WTC11 (cell line): ENCODE measurements around the gene CYP4F2. TPM values are rescaled to one million over a fixed set of nuclear protein-coding genes. Genes with fewer than 3 reads are reported as not detected.
A peak's percentile ranks its signal among the peaks of the same experiment; 100 is the strongest.

Experiments used
- ATAC-seq: fragments of 200-7000 bp; cut with Tn5 transposase; 2 replicates; pipeline ENCODE4 v1.10.0; 2021; ENCODE audit warnings: mild to moderate bottlenecking, moderate library complexity
- CTCF ChIA-PET: fragments of 300-600 bp; sonication (Branson Sonifier 250); formaldehyde crosslinking; loops from one replicate; lab custom pipeline; 2021; ENCODE audit warnings: antibody characterized with exemption; lab: Charles Lee
- POLR2A ChIA-PET: fragments of 350-600 bp; sonication (Branson Sonifier 250); formaldehyde crosslinking; loops from one replicate; lab custom pipeline; 2021; ENCODE audit warnings: antibody characterized with exemption; lab: Charles Lee
- DNase-seq: peaks from one replicate; pipeline ENCODE4 v3.0.0; 2021; ENCODE audit warnings: low spot score
- H3K27ac Mint-ChIP-seq: 2 replicates; pipeline ENCODE4 v1.8.0; 2021; ENCODE audit warnings: mixed read lengths
- H3K27me3 Mint-ChIP-seq: 2 replicates; pipeline ENCODE4 v1.8.0; 2021; ENCODE audit warnings: low read depth, mild to moderate bottlenecking, moderate library complexity, mixed read lengths
- H3K36me3 Mint-ChIP-seq: 2 replicates; pipeline ENCODE4 v1.8.0; 2021; ENCODE audit warnings: mixed read lengths
- H3K4me1 Mint-ChIP-seq: 2 replicates; pipeline ENCODE4 v1.8.0; 2022; ENCODE audit warnings: mixed read lengths
- H3K4me3 Mint-ChIP-seq: 2 replicates; pipeline ENCODE4 v1.8.0; 2021; ENCODE audit warnings: mild to moderate bottlenecking, moderate library complexity, mixed read lengths
- H3K9me3 Mint-ChIP-seq: 2 replicates; pipeline ENCODE4 v1.8.0; 2021; ENCODE audit warnings: mixed read lengths
- ATF1 ChIP-seq: sonication (generic); formaldehyde crosslinking; IDR thresholded peaks from 2 replicates; pipeline ENCODE4 v1.8.1; 2023; ENCODE audit warnings: mild to moderate bottlenecking, moderate library complexity, missing genetic modification reagents
- HMGA2 ChIP-seq: fragments of 250-450 bp; sonication (Bioruptor Pico); IDR thresholded peaks from 2 replicates; pipeline ENCODE4 v1.4.0; 2021; ENCODE audit warnings: mild to moderate bottlenecking, moderate library complexity
- IRF2 ChIP-seq: sonication (generic); formaldehyde crosslinking; IDR thresholded peaks from 2 replicates; pipeline ENCODE4 v1.8.0; 2022; ENCODE audit warnings: low read depth, missing genetic modification reagents, borderline replicate concordance
- JUN ChIP-seq: sonication (generic); formaldehyde crosslinking; IDR thresholded peaks from 2 replicates; pipeline ENCODE4 v1.8.0; 2023; ENCODE audit warnings: mild to moderate bottlenecking, missing genetic modification reagents
- NR1H2 ChIP-seq: sonication (generic); formaldehyde crosslinking; IDR thresholded peaks from 2 replicates; pipeline ENCODE4 v1.9.0; 2021; ENCODE audit warnings: mild to moderate bottlenecking, moderate library complexity, missing genetic modification reagents
- OVOL2 ChIP-seq: fragments of 250-450 bp; sonication (Bioruptor Pico); IDR thresholded peaks from 2 replicates; pipeline ENCODE4 v1.9.0; 2021; ENCODE audit warnings: mild to moderate bottlenecking, borderline replicate concordance
- RELA ChIP-seq: sonication (generic); formaldehyde crosslinking; IDR thresholded peaks from 2 replicates; pipeline ENCODE4 v1.8.1; 2022; ENCODE audit warnings: missing genetic modification reagents, mild to moderate bottlenecking, borderline replicate concordance
- SMAD4 ChIP-seq: sonication (generic); formaldehyde crosslinking; IDR thresholded peaks from 2 replicates; pipeline ENCODE4 v1.8.0; 2022; ENCODE audit warnings: mild to moderate bottlenecking, missing genetic modification reagents
- TEAD1 ChIP-seq: sonication (generic); formaldehyde crosslinking; IDR thresholded peaks from 2 replicates; pipeline ENCODE4 v1.8.0; 2022; ENCODE audit warnings: mild to moderate bottlenecking, missing genetic modification reagents
- ZBTB21 ChIP-seq: sonication (generic); formaldehyde crosslinking; IDR thresholded peaks from 2 replicates; pipeline ENCODE4 v1.8.1; 2023; ENCODE audit warnings: mild to moderate bottlenecking, missing genetic modification reagents, borderline replicate concordance
- total RNA-seq: library from RNA; stranded (reverse); gene quantifications from 3 replicates; pipeline ENCODE4 v1.2.3, GENCODE V29; 2021
- TF ChIP-seq, protein P1 (sequence below): fragments of 250-450 bp; sonication (Bioruptor Pico); IDR thresholded peaks from 2 replicates; pipeline ENCODE4 v1.9.0; 2021; ENCODE audit warnings: mild to moderate bottlenecking, borderline replicate concordance
- TF ChIP-seq, protein P2 (sequence below): fragments of 250-450 bp; sonication (Bioruptor Pico); conservative IDR thresholded peaks from 2 replicates; pipeline ENCODE4 v1.9.0; 2021; ENCODE audit warnings: mild to moderate bottlenecking
- TF ChIP-seq, protein P3 (sequence below): fragments of 250-450 bp; sonication (Bioruptor Pico); IDR thresholded peaks from 2 replicates; pipeline ENCODE4 v2.1.2; 2022; ENCODE audit warnings: mild to moderate bottlenecking, moderate library complexity
- TF ChIP-seq, protein P4 (sequence below): sonication (generic); formaldehyde crosslinking; IDR thresholded peaks from 2 replicates; pipeline ENCODE4 v1.8.1; 2023; ENCODE audit warnings: mild to moderate bottlenecking, missing genetic modification reagents, borderline replicate concordance
- TF ChIP-seq, protein P5 (sequence below): sonication (generic); formaldehyde crosslinking; IDR thresholded peaks from 2 replicates; pipeline ENCODE4 v1.8.0; 2022; ENCODE audit warnings: missing genetic modification reagents

Gene CYP4F2
- total RNA-seq, 1 experiment from 2014 or later: 0.24 TPM

DNA sequence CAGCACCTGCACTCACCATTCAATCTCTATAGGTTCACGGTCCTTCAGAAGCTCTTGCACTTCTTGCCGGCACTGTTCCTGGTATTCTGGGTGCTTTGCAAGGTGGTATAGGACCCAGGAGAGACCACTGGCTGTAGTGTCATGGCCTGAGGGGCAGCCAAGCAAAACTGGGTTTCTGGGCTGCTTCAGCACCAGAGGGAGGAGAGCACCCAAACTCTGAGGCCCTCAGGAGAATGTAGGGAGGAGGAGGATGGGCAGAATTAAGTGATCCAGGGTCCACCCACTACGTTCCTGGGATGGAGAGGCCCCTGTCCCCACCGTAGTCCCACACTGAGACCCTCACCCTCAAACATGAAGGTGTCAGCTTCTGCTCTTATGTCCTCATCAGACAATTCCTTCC is 24.1 kb upstream of the CYP4F2 start (continued):
- TF ChIP-seq, protein P1, sequence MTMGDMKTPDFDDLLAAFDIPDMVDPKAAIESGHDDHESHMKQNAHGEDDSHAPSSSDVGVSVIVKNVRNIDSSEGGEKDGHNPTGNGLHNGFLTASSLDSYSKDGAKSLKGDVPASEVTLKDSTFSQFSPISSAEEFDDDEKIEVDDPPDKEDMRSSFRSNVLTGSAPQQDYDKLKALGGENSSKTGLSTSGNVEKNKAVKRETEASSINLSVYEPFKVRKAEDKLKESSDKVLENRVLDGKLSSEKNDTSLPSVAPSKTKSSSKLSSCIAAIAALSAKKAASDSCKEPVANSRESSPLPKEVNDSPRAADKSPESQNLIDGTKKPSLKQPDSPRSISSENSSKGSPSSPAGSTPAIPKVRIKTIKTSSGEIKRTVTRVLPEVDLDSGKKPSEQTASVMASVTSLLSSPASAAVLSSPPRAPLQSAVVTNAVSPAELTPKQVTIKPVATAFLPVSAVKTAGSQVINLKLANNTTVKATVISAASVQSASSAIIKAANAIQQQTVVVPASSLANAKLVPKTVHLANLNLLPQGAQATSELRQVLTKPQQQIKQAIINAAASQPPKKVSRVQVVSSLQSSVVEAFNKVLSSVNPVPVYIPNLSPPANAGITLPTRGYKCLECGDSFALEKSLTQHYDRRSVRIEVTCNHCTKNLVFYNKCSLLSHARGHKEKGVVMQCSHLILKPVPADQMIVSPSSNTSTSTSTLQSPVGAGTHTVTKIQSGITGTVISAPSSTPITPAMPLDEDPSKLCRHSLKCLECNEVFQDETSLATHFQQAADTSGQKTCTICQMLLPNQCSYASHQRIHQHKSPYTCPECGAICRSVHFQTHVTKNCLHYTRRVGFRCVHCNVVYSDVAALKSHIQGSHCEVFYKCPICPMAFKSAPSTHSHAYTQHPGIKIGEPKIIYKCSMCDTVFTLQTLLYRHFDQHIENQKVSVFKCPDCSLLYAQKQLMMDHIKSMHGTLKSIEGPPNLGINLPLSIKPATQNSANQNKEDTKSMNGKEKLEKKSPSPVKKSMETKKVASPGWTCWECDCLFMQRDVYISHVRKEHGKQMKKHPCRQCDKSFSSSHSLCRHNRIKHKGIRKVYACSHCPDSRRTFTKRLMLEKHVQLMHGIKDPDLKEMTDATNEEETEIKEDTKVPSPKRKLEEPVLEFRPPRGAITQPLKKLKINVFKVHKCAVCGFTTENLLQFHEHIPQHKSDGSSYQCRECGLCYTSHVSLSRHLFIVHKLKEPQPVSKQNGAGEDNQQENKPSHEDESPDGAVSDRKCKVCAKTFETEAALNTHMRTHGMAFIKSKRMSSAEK (CRISPR knock-in tag): no peak
- TF ChIP-seq OVOL2 (no peak), ATF1 (CRISPR knock-in tag) (no peak)
- TF ChIP-seq, protein P2, sequence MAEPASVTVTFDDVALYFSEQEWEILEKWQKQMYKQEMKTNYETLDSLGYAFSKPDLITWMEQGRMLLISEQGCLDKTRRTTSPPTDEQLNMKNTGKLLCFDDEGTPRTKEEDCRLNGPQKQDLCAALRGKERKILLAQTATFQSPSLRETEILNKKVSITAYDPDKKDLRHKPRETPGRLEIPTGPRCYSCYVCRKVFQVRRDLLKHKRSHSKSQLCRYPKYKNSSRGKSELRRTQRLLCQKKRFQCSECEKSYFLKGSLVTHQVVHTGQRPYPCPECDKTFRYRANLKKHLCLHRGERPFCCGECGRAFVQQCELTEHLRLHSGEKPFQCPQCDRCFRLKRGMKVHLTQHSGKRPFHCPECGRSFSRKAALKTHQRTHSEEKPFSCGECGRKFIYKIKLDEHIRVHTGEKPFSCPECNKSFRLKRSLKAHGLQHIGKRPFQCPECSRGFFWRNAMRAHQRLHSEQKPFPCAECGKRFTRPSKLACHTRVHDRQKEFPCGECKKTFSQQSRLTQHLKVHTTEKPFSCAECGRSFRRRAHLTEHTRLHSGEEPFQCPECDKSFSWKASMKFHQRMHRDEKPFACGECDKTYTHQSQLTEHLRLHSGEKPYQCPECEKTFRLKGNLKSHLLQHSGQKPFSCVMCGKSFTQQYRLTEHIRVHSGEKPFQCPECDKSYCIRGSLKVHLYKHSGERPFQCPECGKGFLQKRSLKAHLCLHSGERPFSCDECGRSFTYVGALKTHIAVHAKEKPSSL (CRISPR knock-in tag): no peak

DNA sequence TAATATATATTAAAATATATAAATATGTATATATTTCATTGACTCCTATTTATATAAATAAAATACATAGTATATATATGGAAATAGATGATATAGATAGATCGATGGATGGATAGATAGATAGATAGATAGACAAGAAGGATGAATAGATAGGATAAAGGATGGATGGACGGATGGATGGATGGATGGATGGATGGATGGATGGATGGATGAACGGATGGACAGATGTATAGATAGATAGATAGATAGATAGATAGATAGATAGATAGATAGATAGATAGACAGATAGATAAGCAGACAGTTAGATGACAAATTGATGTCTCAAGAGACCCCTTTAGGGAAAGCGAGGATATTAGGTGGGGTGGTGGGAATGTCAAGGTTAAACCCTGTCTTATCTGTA is 21.4 kb upstream of the CYP4F2 start:
- ChIA-PET CTCF (no interaction called here), POLR2A (no interaction called here)

DNA sequence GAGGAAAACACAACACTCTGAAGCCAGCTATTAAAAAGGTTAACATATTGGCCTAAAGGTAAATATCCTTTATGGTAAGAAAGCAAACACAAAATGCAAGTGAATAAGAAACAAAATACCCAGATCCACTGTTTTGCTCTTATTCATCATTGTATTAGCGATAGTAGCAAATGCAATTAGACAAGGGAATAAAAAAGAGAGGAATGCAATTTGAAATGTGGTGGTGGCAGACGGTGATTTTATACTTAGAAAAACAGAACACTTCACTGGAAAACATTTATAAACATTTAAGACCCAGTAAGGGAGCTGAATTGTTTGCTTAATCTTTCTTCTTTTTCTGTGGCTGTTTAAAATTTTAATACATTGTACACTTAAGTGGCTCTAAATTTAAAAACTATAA is 17.2 kb upstream of the CYP4F2 start:
- Mint-ChIP-seq H3K27me3 (peaks cover 50% of the 10 kb centered on the region), H3K36me3 (peaks cover 33% of the 10 kb centered on the region), H3K27ac (no peak overlapping the region), H3K4me1 (peaks cover 3% of the 10 kb centered on the region; the same call in 1 of the 2 replicates), H3K9me3 (peaks cover 59% of the 10 kb centered on the region), H3K4me3 (no peak overlapping the region)
- ATAC-seq (no peak), DNase-seq (no peak)
- ChIA-PET POLR2A (no interaction called here), CTCF (no interaction called here)
- TF ChIP-seq, protein P3, sequence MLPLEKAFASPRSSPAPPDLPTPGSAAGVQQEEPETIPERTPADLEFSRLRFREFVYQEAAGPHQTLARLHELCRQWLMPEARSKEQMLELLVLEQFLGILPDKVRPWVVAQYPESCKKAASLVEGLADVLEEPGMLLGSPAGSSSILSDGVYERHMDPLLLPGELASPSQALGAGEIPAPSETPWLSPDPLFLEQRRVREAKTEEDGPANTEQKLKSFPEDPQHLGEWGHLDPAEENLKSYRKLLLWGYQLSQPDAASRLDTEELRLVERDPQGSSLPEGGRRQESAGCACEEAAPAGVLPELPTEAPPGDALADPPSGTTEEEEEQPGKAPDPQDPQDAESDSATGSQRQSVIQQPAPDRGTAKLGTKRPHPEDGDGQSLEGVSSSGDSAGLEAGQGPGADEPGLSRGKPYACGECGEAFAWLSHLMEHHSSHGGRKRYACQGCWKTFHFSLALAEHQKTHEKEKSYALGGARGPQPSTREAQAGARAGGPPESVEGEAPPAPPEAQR (CRISPR knock-in tag): no peak
- TF ChIP-seq, protein P4, sequence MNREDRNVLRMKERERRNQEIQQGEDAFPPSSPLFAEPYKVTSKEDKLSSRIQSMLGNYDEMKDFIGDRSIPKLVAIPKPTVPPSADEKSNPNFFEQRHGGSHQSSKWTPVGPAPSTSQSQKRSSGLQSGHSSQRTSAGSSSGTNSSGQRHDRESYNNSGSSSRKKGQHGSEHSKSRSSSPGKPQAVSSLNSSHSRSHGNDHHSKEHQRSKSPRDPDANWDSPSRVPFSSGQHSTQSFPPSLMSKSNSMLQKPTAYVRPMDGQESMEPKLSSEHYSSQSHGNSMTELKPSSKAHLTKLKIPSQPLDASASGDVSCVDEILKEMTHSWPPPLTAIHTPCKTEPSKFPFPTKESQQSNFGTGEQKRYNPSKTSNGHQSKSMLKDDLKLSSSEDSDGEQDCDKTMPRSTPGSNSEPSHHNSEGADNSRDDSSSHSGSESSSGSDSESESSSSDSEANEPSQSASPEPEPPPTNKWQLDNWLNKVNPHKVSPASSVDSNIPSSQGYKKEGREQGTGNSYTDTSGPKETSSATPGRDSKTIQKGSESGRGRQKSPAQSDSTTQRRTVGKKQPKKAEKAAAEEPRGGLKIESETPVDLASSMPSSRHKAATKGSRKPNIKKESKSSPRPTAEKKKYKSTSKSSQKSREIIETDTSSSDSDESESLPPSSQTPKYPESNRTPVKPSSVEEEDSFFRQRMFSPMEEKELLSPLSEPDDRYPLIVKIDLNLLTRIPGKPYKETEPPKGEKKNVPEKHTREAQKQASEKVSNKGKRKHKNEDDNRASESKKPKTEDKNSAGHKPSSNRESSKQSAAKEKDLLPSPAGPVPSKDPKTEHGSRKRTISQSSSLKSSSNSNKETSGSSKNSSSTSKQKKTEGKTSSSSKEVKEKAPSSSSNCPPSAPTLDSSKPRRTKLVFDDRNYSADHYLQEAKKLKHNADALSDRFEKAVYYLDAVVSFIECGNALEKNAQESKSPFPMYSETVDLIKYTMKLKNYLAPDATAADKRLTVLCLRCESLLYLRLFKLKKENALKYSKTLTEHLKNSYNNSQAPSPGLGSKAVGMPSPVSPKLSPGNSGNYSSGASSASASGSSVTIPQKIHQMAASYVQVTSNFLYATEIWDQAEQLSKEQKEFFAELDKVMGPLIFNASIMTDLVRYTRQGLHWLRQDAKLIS: no peak
- no peak for TF ChIP-seq ZBTB21 (CRISPR knock-in tag)
- TF ChIP-seq TEAD1 (CRISPR knock-in tag): no peak
- TF ChIP-seq IRF2 (CRISPR knock-in tag): no peak
- TF ChIP-seq HMGA2 (CRISPR knock-in tag): no peak
- TF ChIP-seq NR1H2: no peak
- TF ChIP-seq JUN: no peak
- TF ChIP-seq, all 79 proteins: peak for 0

More for the DNA sequence above, 21.4 kb upstream of the CYP4F2 start:
- ATAC-seq: no peak
- peaks cover 45% of the 10 kb centered on the region for H3K27me3 Mint-ChIP-seq
- H3K4me3 Mint-ChIP-seq: no peak overlapping the region
- no peak for DNase-seq
- TF ChIP-seq HMGA2 (CRISPR knock-in tag) (peak; percentile 15; the same call in 1 of the 2 replicates), SMAD4 (no peak), RELA (no peak)
- TF ChIP-seq, protein P5, sequence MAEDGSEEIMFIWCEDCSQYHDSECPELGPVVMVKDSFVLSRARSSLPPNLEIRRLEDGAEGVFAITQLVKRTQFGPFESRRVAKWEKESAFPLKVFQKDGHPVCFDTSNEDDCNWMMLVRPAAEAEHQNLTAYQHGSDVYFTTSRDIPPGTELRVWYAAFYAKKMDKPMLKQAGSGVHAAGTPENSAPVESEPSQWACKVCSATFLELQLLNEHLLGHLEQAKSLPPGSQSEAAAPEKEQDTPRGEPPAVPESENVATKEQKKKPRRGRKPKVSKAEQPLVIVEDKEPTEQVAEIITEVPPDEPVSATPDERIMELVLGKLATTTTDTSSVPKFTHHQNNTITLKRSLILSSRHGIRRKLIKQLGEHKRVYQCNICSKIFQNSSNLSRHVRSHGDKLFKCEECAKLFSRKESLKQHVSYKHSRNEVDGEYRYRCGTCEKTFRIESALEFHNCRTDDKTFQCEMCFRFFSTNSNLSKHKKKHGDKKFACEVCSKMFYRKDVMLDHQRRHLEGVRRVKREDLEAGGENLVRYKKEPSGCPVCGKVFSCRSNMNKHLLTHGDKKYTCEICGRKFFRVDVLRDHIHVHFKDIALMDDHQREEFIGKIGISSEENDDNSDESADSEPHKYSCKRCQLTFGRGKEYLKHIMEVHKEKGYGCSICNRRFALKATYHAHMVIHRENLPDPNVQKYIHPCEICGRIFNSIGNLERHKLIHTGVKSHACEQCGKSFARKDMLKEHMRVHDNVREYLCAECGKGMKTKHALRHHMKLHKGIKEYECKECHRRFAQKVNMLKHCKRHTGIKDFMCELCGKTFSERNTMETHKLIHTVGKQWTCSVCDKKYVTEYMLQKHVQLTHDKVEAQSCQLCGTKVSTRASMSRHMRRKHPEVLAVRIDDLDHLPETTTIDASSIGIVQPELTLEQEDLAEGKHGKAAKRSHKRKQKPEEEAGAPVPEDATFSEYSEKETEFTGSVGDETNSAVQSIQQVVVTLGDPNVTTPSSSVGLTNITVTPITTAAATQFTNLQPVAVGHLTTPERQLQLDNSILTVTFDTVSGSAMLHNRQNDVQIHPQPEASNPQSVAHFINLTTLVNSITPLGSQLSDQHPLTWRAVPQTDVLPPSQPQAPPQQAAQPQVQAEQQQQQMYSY (CRISPR knock-in tag): no peak
- H3K27ac Mint-ChIP-seq: no peak overlapping the region
- H3K4me1 Mint-ChIP-seq: no peaks in the 10 kb centered on the region
- H3K36me3 Mint-ChIP-seq: peaks cover 48% of the 10 kb centered on the region
- peaks cover 86% of the 10 kb centered on the region for H3K9me3 Mint-ChIP-seq
